B cell (primary cell): ENCODE data around the gene DSCAML1.

Experiments
- CTCF ChIP-seq: fragments of 200-600 bp; IDR thresholded peaks from one replicate; pipeline ENCODE4 v1.8.0; 2022; ENCODE audit warnings: antibody characterized with exemption, mild to moderate bottlenecking
- EZH2 ChIP-seq: IDR thresholded peaks from 2 replicates; pipeline ENCODE4 v1.6.1; 2012; ENCODE audit warnings: borderline replicate concordance, low read depth, mild to moderate bottlenecking, moderate library complexity, low read length; ENCODE audit not compliant: insufficient read depth, poor library complexity, severe bottlenecking

- TF ChIP-seq EZH2 (no peak), CTCF (no peak)
These were observed 37.9 kb upstream of the DSCAML1 start for GRCh38 chr11:117834838-117835443.
